GM10847 (cell line): ENCODE results near the gene FGL2.

ENCODE experiments used
- POLR2A ChIP-seq: IDR thresholded peaks from 2 replicates; pipeline ENCODE4 v1.6.1; 2011; ENCODE audit not compliant: insufficient read length; ENCODE audit errors: extremely low read depth

FGL2 gene

GRCh38 chr7:77181734-77182133 is 17.9 kb downstream of the FGL2 start:
- no peak for TF ChIP-seq POLR2A

- TF ChIP-seq POLR2A, result no peak
Measured at GRCh38 chr7:77181015-77181595, 18.5 kb downstream of the FGL2 start.

DNA sequence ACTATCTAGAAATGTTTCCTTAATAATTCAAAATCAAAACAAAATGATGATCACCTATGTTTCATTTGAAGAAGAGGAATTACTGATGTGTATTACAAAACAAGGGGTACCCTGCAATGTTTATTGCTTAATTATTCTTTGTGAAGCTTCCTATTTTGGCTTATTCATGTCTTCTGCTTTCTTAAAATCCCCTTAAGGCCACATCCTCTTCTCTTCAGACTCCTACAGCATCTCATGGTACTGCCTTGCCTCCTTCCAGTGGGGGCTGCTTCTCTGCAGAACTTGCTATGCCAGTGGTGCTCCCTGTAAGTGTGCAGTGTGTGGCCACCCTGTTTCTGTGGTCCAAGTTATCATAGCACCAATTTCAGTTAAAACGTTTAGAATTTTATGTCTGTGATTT is 42.2 kb downstream of the FGL2 start:
- no peak for TF ChIP-seq POLR2A
